HCT116 (cell line): ENCODE results near the gene IFITM10. TPM values are rescaled to one million over a fixed set of nuclear protein-coding genes. Genes with fewer than 3 reads are reported as not detected.

Experiments
- ATAC-seq: fragments of 200-7000 bp; cut with Tn5 transposase; 2 replicates; pipeline ENCODE4 v1.9.1; 2020; ENCODE audit warnings: mild to moderate bottlenecking, moderate library complexity
- BruUV-seq: library from RNA; stranded (reverse); fragments of 400-500 nt; replicated peaks from 2 replicates; lab custom pipeline; 2021; lab: Mats Ljungman, UMichigan
- CTCF ChIA-PET: fragments of 300-600 bp; sonication (Branson Sonifier 250); formaldehyde crosslinking; loops from one replicate; lab custom pipeline; 2021; ENCODE audit warnings: antibody characterized with exemption; lab: Charles Lee
- POLR2A ChIA-PET: fragments of 300-600, 350-600 bp; sonication (Branson Sonifier 250); formaldehyde crosslinking; loops from one replicate; lab custom pipeline; 2021; ENCODE audit warnings: antibody characterized with exemption; lab: Charles Lee
- RAD21 ChIA-PET, 2 experiments: fragments of 300-600 bp; sonication (Branson Sonifier 250); formaldehyde crosslinking; loops; one replicate each; lab custom pipeline; 2023; ENCODE audit warnings: low total read pairs in 2 of 2; ENCODE audit not compliant: uncharacterized antibody in 2 of 2, unreplicated experiment in 2 of 2, low non-redundant PET in 1 of 2; lab: Charles Lee
- DNase-seq: peaks from one replicate; pipeline ENCODE4 v3.0.0-alpha.2; 2010; ENCODE audit warnings: low read depth, low spot score
- H2AFZ ChIP-seq: fragments of 200-600 bp; shearing (Covaris generic), sonication (generic); 2 replicates; pipeline ENCODE4 v1.6.1; 2017; ENCODE audit warnings: low read depth, mixed run types, mixed read lengths, antibody characterized with exemption, low read length; ENCODE audit not compliant: poor library complexity, severe bottlenecking
- H3K27ac ChIP-seq: 2 replicates; pipeline ENCODE4 v1.5.1; 2012; ENCODE audit warnings: low read depth, low read length
- H3K27me3 ChIP-seq: fragments of 200-600 bp; sonication (generic); 2 replicates; pipeline ENCODE4 v1.6.1; 2016; ENCODE audit warnings: mixed run types, low read length, mixed read lengths; ENCODE audit not compliant: insufficient read depth
- H3K36me3 ChIP-seq, 2 experiments: fragments of 200-500 bp in 1 of 2; fragments of 200-600 bp in 1 of 2; sonication (Bioruptor generic) in 1 of 2; sonication (generic) in 1 of 2; 2 replicates each; pipeline versions ENCODE4 v1.5.1 to v1.6.1; 2014 to 2016; ENCODE audit warnings: low read length in 2 of 2, inconsistent platforms in 1 of 2, mixed read lengths in 1 of 2, mixed run types in 1 of 2; ENCODE audit not compliant: insufficient read depth in 2 of 2, control insufficient read depth in 1 of 2
- H3K4me1 ChIP-seq, 2 experiments: fragments of 200-600 bp in 1 of 2; sonication (generic) in 1 of 2; 2 replicates each; pipeline versions ENCODE4 v1.5.1 to v1.6.1; 2012 to 2017; ENCODE audit warnings: low read length in 2 of 2, inconsistent platforms in 1 of 2, mild to moderate bottlenecking in 1 of 2, mixed read lengths in 1 of 2, mixed run types in 1 of 2, moderate library complexity in 1 of 2; ENCODE audit not compliant: insufficient read depth in 2 of 2, control insufficient read depth in 1 of 2
- H3K4me2 ChIP-seq: fragments of 200-600 bp; sonication (generic); 2 replicates; pipeline ENCODE4 v1.6.1; 2017; ENCODE audit warnings: mixed run types, low read length, mixed read lengths
- H3K4me3 ChIP-seq, 2 experiments: fragments of 200-600 bp in 1 of 2; sonication (generic) in 1 of 2; replicated peaks in 1 of 2; 2 replicates each; pipeline ENCODE4 v1.5.1; 2011 to 2016; ENCODE audit warnings: low read length in 2 of 2, control low read depth in 1 of 2, low read depth in 1 of 2, mild to moderate bottlenecking in 1 of 2, mixed read lengths in 1 of 2, mixed run types in 1 of 2
- H3K79me2 ChIP-seq: fragments of 200-600 bp; sonication (generic); 2 replicates; pipeline ENCODE4 v1.6.1; 2017; ENCODE audit warnings: mild to moderate bottlenecking, mixed run types, low read length, moderate library complexity, mixed read lengths; ENCODE audit not compliant: insufficient read depth
- H3K9ac ChIP-seq: fragments of 200-600 bp; sonication (generic); 2 replicates; pipeline ENCODE4 v1.6.1; 2016; ENCODE audit warnings: low read length, mixed read lengths
- H3K9me2 ChIP-seq: fragments of 200-600 bp; sonication (generic), shearing (Covaris generic); 2 replicates; pipeline ENCODE4 v1.6.1; 2017; ENCODE audit warnings: mixed run types, mild to moderate bottlenecking, moderate library complexity; ENCODE audit not compliant: insufficient read depth
- H3K9me3 ChIP-seq, 2 experiments: fragments of 200-500 bp in 1 of 2; fragments of 200-600 bp in 1 of 2; sonication (Bioruptor generic) in 1 of 2; sonication (generic) in 1 of 2; 2 replicates each; pipeline ENCODE4 v1.6.1; 2014 to 2017; ENCODE audit warnings: low read length in 2 of 2, mixed read lengths in 2 of 2, inconsistent platforms in 1 of 2, low read depth in 1 of 2, mild to moderate bottlenecking in 1 of 2, mixed run types in 1 of 2, moderate library complexity in 1 of 2; ENCODE audit not compliant: control insufficient read depth in 1 of 2, insufficient read depth in 1 of 2
- H4K20me1 ChIP-seq: fragments of 200-600 bp; sonication (generic), shearing (Covaris generic); 2 replicates; pipeline ENCODE4 v1.6.1; 2017; ENCODE audit warnings: mixed run types, mild to moderate bottlenecking, moderate library complexity; ENCODE audit not compliant: insufficient read depth
- CTCF ChIP-seq, 3 experiments: fragments of 200-600 bp in 1 of 3; sonication (generic) in 1 of 3; IDR thresholded peaks in 2 of 3; conservative IDR thresholded peaks in 1 of 3; 2 replicates each; pipeline ENCODE4 v1.5.1; 2012 to 2017; ENCODE audit warnings: low read depth in 2 of 3, low read length in 2 of 3, antibody characterized with exemption in 1 of 3, borderline replicate concordance in 1 of 3, control low read depth in 1 of 3, mild to moderate bottlenecking in 1 of 3, mixed read lengths in 1 of 3, mixed run types in 1 of 3, moderate library complexity in 1 of 3; ENCODE audit not compliant: insufficient read depth in 1 of 3
- EGR1 ChIP-seq: IDR thresholded peaks from 2 replicates; pipeline ENCODE4 v1.6.1; 2012; ENCODE audit warnings: low read depth
- ELF1 ChIP-seq: IDR thresholded peaks from 2 replicates; pipeline ENCODE4 v1.6.1; 2012; ENCODE audit warnings: low read depth, borderline replicate concordance
- MAX ChIP-seq: IDR thresholded peaks from 2 replicates; pipeline ENCODE4 v1.6.1; 2012
- POLR2A ChIP-seq: IDR thresholded peaks from 2 replicates; pipeline ENCODE4 v1.7.0; 2011; ENCODE audit warnings: borderline replicate concordance; ENCODE audit not compliant: insufficient read depth, insufficient read length; ENCODE audit errors: extremely low read depth
- POLR2AphosphoS5 ChIP-seq: IDR thresholded peaks from 2 replicates; pipeline ENCODE4 v1.6.1; 2011; ENCODE audit warnings: mild to moderate bottlenecking, low read depth, low read length, moderate library complexity
- REST ChIP-seq: IDR thresholded peaks from 2 replicates; pipeline ENCODE4 v1.6.1; 2012; ENCODE audit warnings: low read depth
- SP1 ChIP-seq: IDR thresholded peaks from 2 replicates; pipeline ENCODE4 v1.6.1; 2012; ENCODE audit warnings: low read depth
- TCF7L2 ChIP-seq: IDR thresholded peaks from 2 replicates; pipeline ENCODE4 v1.7.0; 2011; ENCODE audit warnings: borderline replicate concordance, inconsistent platforms; ENCODE audit not compliant: insufficient read depth, insufficient read length; ENCODE audit errors: extremely low read depth
- YY1 ChIP-seq: IDR thresholded peaks from 2 replicates; pipeline ENCODE4 v1.6.1; 2011; ENCODE audit warnings: low read length, low read depth, moderate library complexity, mild to moderate bottlenecking; ENCODE audit not compliant: insufficient replicate concordance; ENCODE audit errors: extremely low read depth
- ZBTB33 ChIP-seq: IDR thresholded peaks from 2 replicates; pipeline ENCODE4 v1.6.1; 2011; ENCODE audit warnings: mild to moderate bottlenecking, low read length, moderate library complexity; ENCODE audit not compliant: insufficient replicate concordance; ENCODE audit errors: extremely low read depth
- ZNF274 ChIP-seq: fragments of 200-500 bp; sonication (Bioruptor generic); IDR thresholded peaks from 2 replicates; pipeline ENCODE4 v1.6.1; 2014; ENCODE audit warnings: mild to moderate bottlenecking, low read depth, low read length, inconsistent platforms
- intact Hi-C: fragments of 100-400 bp; cut with micrococcal nuclease; formaldehyde crosslinking; loops from 2 replicates; pipeline ENCODE4 v1.10.0; 2022
- total RNA-seq: library from RNA; stranded (reverse); gene quantifications from one replicate; pipeline ENCODE4 v1.2.1, GENCODE V29; 2021; ENCODE audit not compliant: unreplicated experiment

The IFITM10 gene
- total RNA-seq, 1 experiment from 2014 or later, result 1.9 TPM

GRCh38 chr11:1776944-1777715, 26.7 kb upstream of the IFITM10 start:
- Histone ChIP-seq H3K36me3 (no peaks in the 10 kb centered on the region), H3K9me2 (no peaks in the 10 kb centered on the region), H3K27ac (no peak overlapping the region), H3K4me3 (no peak overlapping the region), H4K20me1 (no peaks in the 10 kb centered on the region), H3K4me1 (peaks cover 13 to 32% of the 10 kb centered on the region in 2 experiments), H3K9ac (no peak overlapping the region), H3K79me2 (no peaks in the 10 kb centered on the region), H3K4me2 (no peak overlapping the region), H3K9me3 (no peaks in the 10 kb centered on the region), H3K27me3 (no peaks in the 10 kb centered on the region), H2AFZ (no peak overlapping the region)
- no TSS peak for BruUV-seq
- TF ChIP-seq REST, result no peak
- no peak for TF ChIP-seq SP1
- TF ChIP-seq CTCF (IDR thresholded peaks at IDR 0.05 in 2 of 3, conservative IDR thresholded peaks at IDR 0.05 in 1 of 3; ENCODE audit: borderline replicate concordance in 1 of 3, insufficient read depth in 1 of 3, low read depth in 2 of 3, low read length in 2 of 3), result no peak
- no peak for TF ChIP-seq TCF7L2
- no peak for TF ChIP-seq ELF1
- no peak for TF ChIP-seq ZBTB33
- TF ChIP-seq YY1, result no peak
- TF ChIP-seq POLR2AphosphoS5, result no peak
- no peak for TF ChIP-seq MAX
- no peak for TF ChIP-seq POLR2A
- TF ChIP-seq EGR1, result no peak
- no peak for TF ChIP-seq ZNF274
- no peak for ATAC-seq
- ChIA-PET POLR2A (no interaction called here), CTCF (no interaction called here), RAD21 (interaction anchor here in 1 of 2 experiments (0.7 kb wide), 1 partner anchor 9 kb away, joined by 3 read pairs; no protein-coding TSS in a partner anchor)
- intact Hi-C loops, result no loop called here
- no peak for DNase-seq
